Chondrocyte (in vitro differentiated cells): ENCODE data around the gene CFDP1. TPM values are rescaled to one million over a fixed set of nuclear protein-coding genes. Genes with fewer than 3 reads are reported as not detected.

ENCODE experiments used
- DNase-seq: peaks from one replicate; pipeline ENCODE4 v3.0.0; 2021; ENCODE audit warnings: mixed read lengths, low spot score
- H3K27ac Mint-ChIP-seq: one replicate; pipeline ENCODE4 v1.8.0; 2021; ENCODE audit warnings: mild to moderate bottlenecking, moderate library complexity, mixed read lengths; ENCODE audit not compliant: unreplicated experiment
- H3K27me3 Mint-ChIP-seq: 2 replicates; pipeline ENCODE4 v1.8.0; 2021; ENCODE audit warnings: low read depth, mixed read lengths
- H3K36me3 Mint-ChIP-seq: 2 replicates; pipeline ENCODE4 v1.8.0; 2021; ENCODE audit warnings: low read depth, mixed read lengths
- H3K4me1 Mint-ChIP-seq: 2 replicates; pipeline ENCODE4 v1.8.0; 2021; ENCODE audit warnings: low read depth, mild to moderate bottlenecking, mixed read lengths
- H3K4me3 Mint-ChIP-seq: one replicate; pipeline ENCODE4 v1.8.0; 2021; ENCODE audit warnings: mild to moderate bottlenecking, moderate library complexity, mixed read lengths; ENCODE audit not compliant: unreplicated experiment
- H3K9me3 Mint-ChIP-seq: 2 replicates; pipeline ENCODE4 v1.8.0; 2021; ENCODE audit warnings: low read depth, mixed read lengths
- CTCF ChIP-seq: fragments of 200-600 bp; sonication (generic); IDR thresholded peaks from 2 replicates; pipeline ENCODE4 v1.5.0; 2021; ENCODE audit warnings: antibody characterized with exemption, mild to moderate bottlenecking, moderate library complexity
- total RNA-seq: library from RNA; stranded (reverse); gene quantifications from 3 replicates; pipeline ENCODE4 v1.2.1, GENCODE V29; 2021

Gene CFDP1
- total RNA-seq, 1 donor from 2014 or later, result 45.3 TPM

GRCh38 chr16:75293772-75294171 lies 139.5 kb downstream of the CFDP1 start:
- no peak overlapping the region for H3K4me3 Mint-ChIP-seq
- peaks cover 6% of the 10 kb centered on the region for H3K4me1 Mint-ChIP-seq
- no peak overlapping the region for H3K27ac Mint-ChIP-seq
- no peak for DNase-seq
- no peaks in the 10 kb centered on the region for H3K9me3 Mint-ChIP-seq
- TF ChIP-seq CTCF, result no peak
- peaks cover 21% of the 10 kb centered on the region for H3K36me3 Mint-ChIP-seq
- H3K27me3 Mint-ChIP-seq, result no peaks in the 10 kb centered on the region

- H3K36me3 Mint-ChIP-seq, result peaks cover 24% of the 10 kb centered on the region
- H3K9me3 Mint-ChIP-seq, result no peaks in the 10 kb centered on the region
- H3K27me3 Mint-ChIP-seq, result no peaks in the 10 kb centered on the region
- peaks cover 12% of the 10 kb centered on the region for H3K4me1 Mint-ChIP-seq
- TF ChIP-seq CTCF, result no peak
- DNase-seq, result no peak
- H3K27ac Mint-ChIP-seq, result no peak overlapping the region
- no peak overlapping the region for H3K4me3 Mint-ChIP-seq
These were observed 140.1 kb downstream of the CFDP1 start for GRCh38 chr16:75293173-75293572.

GRCh38 chr16:75292691-75293090 lies 140.6 kb downstream of the CFDP1 start:
- no peak overlapping the region for H3K4me3 Mint-ChIP-seq
- no peaks in the 10 kb centered on the region for H3K9me3 Mint-ChIP-seq

GRCh38 chr16:75289189-75289588 lies 144.1 kb downstream of the CFDP1 start:
- H3K27ac Mint-ChIP-seq, result no peak overlapping the region
- no peaks in the 10 kb centered on the region for H3K27me3 Mint-ChIP-seq
- no peaks in the 10 kb centered on the region for H3K9me3 Mint-ChIP-seq
- TF ChIP-seq CTCF, result no peak
- DNase-seq, result no peak
- H3K4me3 Mint-ChIP-seq, result no peak overlapping the region
- peaks cover 12% of the 10 kb centered on the region for H3K4me1 Mint-ChIP-seq
- H3K36me3 Mint-ChIP-seq, result peaks cover 17% of the 10 kb centered on the region

More at GRCh38 chr16:75292691-75293090, 140.6 kb downstream of the CFDP1 start:
- TF ChIP-seq CTCF, result no peak
- H3K36me3 Mint-ChIP-seq, result peaks cover 22% of the 10 kb centered on the region
- H3K27ac Mint-ChIP-seq, result no peak overlapping the region
- H3K4me1 Mint-ChIP-seq, result peaks cover 12% of the 10 kb centered on the region
- DNase-seq, result no peak
- H3K27me3 Mint-ChIP-seq, result no peaks in the 10 kb centered on the region

- no peak for DNase-seq
- Mint-ChIP-seq H3K36me3 (peaks cover 13% of the 10 kb centered on the region), H3K9me3 (no peaks in the 10 kb centered on the region), H3K27ac (no peak overlapping the region), H3K27me3 (no peaks in the 10 kb centered on the region), H3K4me1 (peaks cover 12% of the 10 kb centered on the region), H3K4me3 (no peak overlapping the region)
- no peak for TF ChIP-seq CTCF
These were observed 144.6 kb downstream of the CFDP1 start for GRCh38 chr16:75288596-75289120.
